Heart left ventricle (tissue), 16 donors: ENCODE data around the gene OBSL1. TPM values are rescaled to one million over a fixed set of nuclear protein-coding genes. Genes with fewer than 3 reads are reported as not detected.

ENCODE experiments used
- ATAC-seq, 4 donors: fragments of 200-7000 bp; cut with Tn5 transposase; one replicate each; pipeline ENCODE4 v1.9.1; 2020 to 2022; ENCODE audit warnings: moderate library complexity in 4 of 4, mild to moderate bottlenecking in 3 of 4, moderate number of reproducible peaks in 1 of 4
- DNase-seq, 5 donors: peaks; one replicate each; pipeline ENCODE4 v3.0.0-alpha.2; 2020
- H3K27ac ChIP-seq, 12 donors: fragments of 200-600 bp; sonication (generic) in 4 of 12; one replicate each; pipeline versions ENCODE4 v1.5.0 to v1.8.0; 2016 to 2022; ENCODE audit warnings: mild to moderate bottlenecking in 2 of 12
- H3K27me3 ChIP-seq, 9 donors: fragments of 200-600 bp; sonication (generic) in 2 of 9; one replicate each; pipeline versions ENCODE4 v1.5.1 to v1.8.0; 2016 to 2022; ENCODE audit warnings: mild to moderate bottlenecking in 3 of 9
- H3K36me3 ChIP-seq, 9 donors: fragments of 200-600 bp; sonication (generic) in 2 of 9; one replicate each; pipeline versions ENCODE4 v1.5.0 to v1.8.0; 2018 to 2022; ENCODE audit warnings: mild to moderate bottlenecking in 2 of 9
- H3K4me1 ChIP-seq, 12 donors: fragments of 200-600 bp; sonication (generic) in 4 of 12; one replicate each; pipeline versions ENCODE4 v1.5.0 to v1.8.0; 2016 to 2022; ENCODE audit warnings: mild to moderate bottlenecking in 3 of 12
- H3K4me3 ChIP-seq, 12 donors: fragments of 200-600 bp; sonication (generic) in 4 of 12; one replicate each; pipeline versions ENCODE4 v1.5.0 to v1.8.0; 2017 to 2022; ENCODE audit warnings: mild to moderate bottlenecking in 9 of 12, moderate library complexity in 4 of 12
- H3K9me3 ChIP-seq, 12 donors: fragments of 200-600 bp; sonication (generic) in 4 of 12; one replicate each; pipeline versions ENCODE4 v1.5.0 to v1.8.0; 2016 to 2022; ENCODE audit warnings: mild to moderate bottlenecking in 1 of 12
- CTCF ChIP-seq, 12 donors: fragments of 200-600 bp; sonication (generic) in 4 of 12; IDR thresholded peaks; one replicate each; pipeline versions ENCODE4 v1.5.0 to v1.8.0; 2018 to 2022; ENCODE audit warnings: antibody characterized with exemption in 12 of 12, mild to moderate bottlenecking in 5 of 12
- POLR2A ChIP-seq, 2 donors: fragments of 450-650 bp; IDR thresholded peaks; one replicate each; pipeline ENCODE4 v1.6.1; 2017; ENCODE audit warnings: antibody characterized with exemption in 2 of 2, mild to moderate bottlenecking in 2 of 2, moderate library complexity in 2 of 2
- WGBS, 4 donors: extraction: QIAGEN DNeasy Blood & Tissue Kit in 2 of 4; methylation state at CpG; one replicate each; pipeline versions ENCODE4 v1.1.5 to v1.1.7; 2013 to 2018; 5-methylcytosine and 5-hydroxymethylcytosine counted together
- intact Hi-C, 10 donors: fragments of 100-400 bp; cut with DNase I; formaldehyde crosslinking; loops; one replicate each; pipeline versions ENCODE4 v1.11.1 to v1.14.2; 2022
- polyA plus RNA-seq, 2 donors: library from polyadenylated mRNA; stranded (reverse); fragments of 200-250 nt; gene quantifications; one replicate each; pipeline ENCODE4 v1.2.3, GENCODE V29; 2013
- total RNA-seq, 9 donors: library from RNA; depleted of rRNA in 2 of 9; stranded (reverse); fragments of >200 nt in 2 of 9; fragmentation: NEBNext Ultra II Directional in 3 of 9; extraction: Animal tissue kit (Norgen Biotek cat#: 25700) in 3 of 9; gene quantifications; one replicate each; pipeline versions ENCODE4 v1.1.0 to v1.2.4, GENCODE V29; 2016 to 2023
- donor health status: ischemic (EF 13 %, LVEDD 7.1; RV severe dilation, severe dysfunction).
- donor health status: healthy with polysubstance abuse.
- donor health status: DM: no; HTN: yes; CAD: no.
- donor health status: DM: no; HTN: no; CAD: no.
- donor health status: ischemic (EF 25% LVEDD 6.9; RV normal size, moderate dysfunction).
- donor health status: ischemic (EF 25% LVEDD 5.7; RV mildly dilated, moderate dysfunction).
- donor health status: healthy.
- donor health status: DM: yes; HTN: yes; CAD: no.
- donor health status: ischemic (EF 35%, LVEDD 5.7; RV mildly dilated, moderate dysfunction).
- donor health status: nonischemic (EF 11% LVEDD 7.7; RV severe dilation, severe dysfunction).
- donor health status: DM: yes; HTN: yes; CAD: no.
- donor health status: PGD.
- donor health status: ischemic (EF 29% LVEDD 5.4; RV normal size, mild dysfunction).
- donor health status: nonischemic (EF 23%, LVEDD 6.1; RV moderate dilation, normal function).

The OBSL1 gene
- total and polyA plus RNA-seq, 11 donors: 88.1 to 230 (median 177) TPM

DNA sequence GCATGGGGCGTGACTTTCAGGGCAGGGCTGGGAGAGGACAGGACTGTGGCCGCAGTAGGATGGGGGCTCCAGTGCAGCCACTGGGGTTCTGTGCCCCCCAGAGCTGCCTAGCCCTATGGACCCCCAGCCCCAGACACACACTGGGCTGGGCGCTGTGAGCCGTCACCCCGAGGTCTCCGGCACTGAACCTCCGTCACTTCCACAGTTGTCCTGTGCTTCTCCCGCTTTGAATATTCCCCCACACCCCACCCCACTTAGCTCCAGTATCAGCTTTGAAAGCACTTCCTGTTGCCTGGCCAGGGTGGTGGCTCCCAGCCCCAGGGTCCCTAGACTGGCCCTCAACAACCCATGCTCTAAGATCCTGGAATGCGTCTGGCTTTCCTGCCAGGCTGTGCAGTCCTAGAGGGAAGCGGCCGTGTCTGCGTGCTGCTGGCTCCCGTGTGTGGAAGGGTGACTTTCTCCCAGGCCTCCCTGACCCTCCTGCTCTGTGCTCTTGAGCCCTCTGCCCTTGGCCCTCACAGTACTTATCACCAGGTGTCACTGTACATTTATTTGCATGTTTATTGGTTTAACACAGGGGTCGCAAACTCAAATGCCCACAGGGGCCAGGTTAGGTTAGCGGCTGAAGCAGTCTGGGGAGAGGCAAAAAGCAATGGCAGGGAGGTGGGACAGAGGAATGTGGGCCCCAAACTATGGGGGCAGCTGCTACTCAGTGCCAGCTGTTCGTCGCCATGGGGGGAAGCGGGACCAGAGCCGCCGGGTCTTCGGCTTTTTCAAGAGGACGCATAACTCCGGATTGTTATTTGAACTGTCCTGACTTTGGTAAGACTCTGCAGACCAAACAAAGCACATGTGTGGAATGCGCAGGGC is 9.9 kb downstream of the OBSL1 start:
- intact Hi-C loops: loop anchor here in 1 of 10 donors (5.0 to 10.0 kb wide), 2 partner anchors 36 to 73 kb away; partner anchors contain the start of gene STK11IP
- DNase-seq (peak in 3 of 5 donors; percentile 14 to 38 (median 17)), ATAC-seq (peak in 3 of 4 donors; percentile 5 to 67 (median 30))
- no peaks in the 10 kb centered on the region for H3K27me3 ChIP-seq
- H3K9me3 ChIP-seq: no peaks in the 10 kb centered on the region
- H3K4me3 ChIP-seq: no peak overlapping the region
- peak overlapping the region in 4 of 12 donors; percentile 6 to 44 (median 21) for H3K27ac ChIP-seq
- 58 to 62% (median 60%) methylated on average over 20 to 24 of the region's 24 CpGs for WGBS, 4 donors
- H3K36me3 ChIP-seq: peaks cover 0 to 68% (median 48%) of the 10 kb centered on the region in 9 donors
- no peak for TF ChIP-seq CTCF (IDR thresholded peaks at IDR 0.05)
- TF ChIP-seq POLR2A (IDR thresholded peaks at IDR 0.05): no peak
- H3K4me1 ChIP-seq: peaks cover 0 to 31% (median 7%) of the 10 kb centered on the region in 12 donors

DNA sequence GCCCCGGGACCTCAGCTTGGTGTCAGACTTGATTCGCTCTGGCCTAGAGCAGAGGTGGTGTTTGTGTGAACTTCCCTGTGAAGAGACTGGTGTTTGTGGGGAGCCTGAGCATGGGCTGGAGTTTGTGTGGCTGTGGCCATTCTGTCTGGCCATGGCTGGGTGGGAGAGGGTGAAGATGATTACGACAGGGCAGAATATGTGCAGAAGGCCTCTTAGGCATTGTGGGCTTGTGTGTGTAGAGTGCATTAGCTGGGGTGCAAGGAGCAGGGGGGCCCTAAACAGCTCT is 10.5 kb downstream of the OBSL1 start:
- peak in 2 of 4 donors; percentile 1 to 2 for ATAC-seq
- peaks cover 0 to 31% (median 7%) of the 10 kb centered on the region in 12 donors for H3K4me1 ChIP-seq
- intact Hi-C loops: loop anchor here in 1 of 10 donors (5.0 to 10.0 kb wide), 2 partner anchors 36 to 74 kb away; partner anchors contain the start of gene STK11IP
- H3K27me3 ChIP-seq: no peaks in the 10 kb centered on the region
- DNase-seq: peak in 1 of 5 donors; percentile 46
- no peak overlapping the region for H3K4me3 ChIP-seq
- H3K9me3 ChIP-seq: no peaks in the 10 kb centered on the region
- peak overlapping the region in 2 of 12 donors; percentile 24 to 44 for H3K27ac ChIP-seq
- WGBS, 4 donors: 73 to 90% (median 80%) methylated on average over 3 of the region's 3 CpGs
- TF ChIP-seq POLR2A (IDR thresholded peaks at IDR 0.05) (no peak), CTCF (IDR thresholded peaks at IDR 0.05) (no peak)
- peaks cover 0 to 69% (median 52%) of the 10 kb centered on the region in 9 donors for H3K36me3 ChIP-seq

- Histone ChIP-seq H3K9me3 (no peaks in the 10 kb centered on the region), H3K36me3 (peaks cover 0 to 69% (median 53%) of the 10 kb centered on the region in 9 donors), H3K4me1 (peaks cover 0 to 27% (median 7%) of the 10 kb centered on the region in 12 donors), H3K27me3 (no peaks in the 10 kb centered on the region), H3K4me3 (no peak overlapping the region), H3K27ac (peak overlapping the region in 1 of 12 donors; percentile 14)
- peak in 2 of 4 donors; percentile 5 to 23 for ATAC-seq
- DNase-seq: peak in 1 of 5 donors; percentile 17
- peak; percentile 54 to 80 (median 70) for TF ChIP-seq CTCF (IDR thresholded peaks at IDR 0.05)
- no peak for TF ChIP-seq POLR2A (IDR thresholded peaks at IDR 0.05)
- intact Hi-C loops: loop anchor here in 1 of 10 donors (5.0 to 10.0 kb wide), 2 partner anchors 37 to 75 kb away; partner anchors contain the start of gene STK11IP
- WGBS, 4 donors: 19 to 36% (median 33%) methylated on average over 6 to 8 of the region's 8 CpGs
Observed at GRCh38 chr2:219560037-219560892, 11.1 kb downstream of the OBSL1 start.
